HG03045 (cell line): ENCODE data around the gene KLHDC7B.

ENCODE experiments used
- ATAC-seq: cut with Tn5 transposase; IDR thresholded peaks from one replicate; pipeline ENCODE4 v1.9.1; 2021; ENCODE audit warnings: mild to moderate bottlenecking, moderate library complexity; ENCODE audit not compliant: unreplicated experiment

Gene KLHDC7B

DNA sequence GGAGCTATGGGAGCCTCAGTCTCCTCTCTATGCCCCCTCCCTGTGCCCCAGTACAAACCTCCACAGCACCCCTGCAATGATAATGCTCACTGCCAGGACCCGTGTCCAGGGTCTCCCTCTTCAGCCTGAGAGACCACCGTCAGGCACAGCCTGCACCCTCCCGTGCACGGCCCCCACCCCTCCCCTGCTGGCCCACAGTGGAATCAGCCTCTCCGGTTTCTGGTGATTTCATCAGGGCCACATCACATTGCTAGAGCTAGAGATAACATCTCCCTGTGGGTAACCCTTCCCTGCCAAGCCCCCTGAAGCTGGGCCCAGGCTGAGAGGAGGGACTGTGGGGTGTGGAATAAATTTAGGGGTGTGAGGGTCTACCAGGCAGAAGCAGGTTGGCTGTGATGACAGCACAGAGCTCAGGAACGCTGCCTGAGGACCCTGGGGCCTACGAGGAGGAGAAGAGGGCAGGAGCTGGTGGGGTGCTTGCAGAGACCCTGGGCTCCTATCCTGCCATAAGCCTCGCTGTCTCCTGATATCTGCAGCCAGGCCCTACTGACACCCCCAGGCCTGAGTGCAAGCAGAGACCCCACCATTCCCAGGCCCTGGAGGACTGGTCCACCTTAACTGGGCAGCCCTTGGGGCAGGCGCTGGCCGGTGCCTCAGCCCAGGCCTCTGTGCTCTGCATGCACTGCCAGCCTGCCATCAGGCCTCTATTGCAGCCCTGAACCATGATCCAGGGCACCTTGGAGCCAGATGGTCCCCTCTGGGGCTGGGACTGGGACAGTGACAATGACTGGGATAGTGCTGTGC is at the start of gene KLHDC7B:
Gene KLHDC7B, plus strand, starts transcription at position 378 of the 804 bp plus-strand sequence. Its CDS starts 345 bp downstream, at position 723.
- ATAC-seq: no peak

DNA sequence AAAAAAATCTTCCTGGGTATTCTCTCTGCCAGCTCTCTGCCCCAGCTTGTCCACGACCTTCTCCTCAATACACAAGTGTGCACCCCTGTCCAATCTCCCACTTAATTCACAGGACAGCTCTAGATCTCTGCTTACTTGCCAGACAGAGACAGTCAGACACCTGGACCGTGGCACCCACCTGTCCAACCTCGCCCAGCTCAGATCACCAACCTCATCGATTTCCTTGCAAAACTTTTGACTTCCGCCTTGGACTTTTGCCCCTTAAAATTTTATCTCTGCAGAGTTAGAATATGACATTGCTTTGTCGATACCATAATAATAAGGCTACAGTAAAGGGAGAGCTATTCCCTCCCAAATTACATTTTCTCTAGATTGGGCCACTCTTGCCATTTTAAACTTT is 48.6 kb upstream of the KLHDC7B start:
- ATAC-seq: no peak

DNA sequence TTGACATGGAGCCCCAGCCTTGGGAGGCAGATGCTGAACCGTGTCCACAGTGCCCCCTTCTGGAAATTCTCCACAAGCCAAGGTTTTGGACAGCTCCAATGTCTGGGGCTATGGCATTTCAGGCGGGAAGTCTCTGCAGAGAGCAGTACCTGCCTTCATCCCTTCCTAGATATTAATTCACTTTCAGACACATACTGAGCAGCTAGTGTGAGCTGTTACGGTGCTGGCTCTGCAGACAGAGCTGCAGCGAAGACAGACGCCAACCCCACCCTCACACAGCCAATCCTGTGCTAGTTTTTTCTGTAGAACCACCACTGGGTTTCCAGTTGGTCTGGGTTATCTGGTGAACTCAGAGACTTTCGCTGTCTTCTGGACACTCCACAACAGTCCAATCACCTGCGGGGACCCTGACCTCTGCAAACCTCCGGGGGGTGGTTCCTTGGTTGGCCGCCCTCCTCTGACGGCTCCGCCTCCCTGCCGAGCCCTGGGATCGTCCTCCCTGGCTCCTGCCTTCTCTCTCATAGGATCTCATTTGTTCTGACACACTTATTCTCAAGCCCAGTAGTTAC is 47.3 kb upstream of the KLHDC7B start:
- no peak for ATAC-seq

DNA sequence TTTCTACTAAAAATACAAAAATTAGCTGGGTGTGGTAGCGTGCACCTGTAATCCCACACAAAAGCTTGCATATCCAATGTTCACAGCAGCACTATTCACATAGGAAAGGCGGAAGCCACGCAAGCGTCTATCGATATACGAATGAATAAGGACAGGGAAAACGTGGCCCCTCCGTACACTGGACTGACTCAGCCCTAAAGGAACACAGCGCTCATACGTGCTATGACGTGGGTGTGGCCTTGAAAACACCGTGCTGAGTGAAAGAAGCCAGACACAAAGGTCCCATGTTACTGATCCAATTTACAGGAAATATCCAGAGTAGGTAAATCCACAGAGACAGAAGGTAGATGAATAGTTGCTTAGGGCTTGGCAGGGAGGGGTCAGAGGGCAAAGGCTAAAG is 45.2 kb upstream of the KLHDC7B start:
- ATAC-seq: no peak

DNA sequence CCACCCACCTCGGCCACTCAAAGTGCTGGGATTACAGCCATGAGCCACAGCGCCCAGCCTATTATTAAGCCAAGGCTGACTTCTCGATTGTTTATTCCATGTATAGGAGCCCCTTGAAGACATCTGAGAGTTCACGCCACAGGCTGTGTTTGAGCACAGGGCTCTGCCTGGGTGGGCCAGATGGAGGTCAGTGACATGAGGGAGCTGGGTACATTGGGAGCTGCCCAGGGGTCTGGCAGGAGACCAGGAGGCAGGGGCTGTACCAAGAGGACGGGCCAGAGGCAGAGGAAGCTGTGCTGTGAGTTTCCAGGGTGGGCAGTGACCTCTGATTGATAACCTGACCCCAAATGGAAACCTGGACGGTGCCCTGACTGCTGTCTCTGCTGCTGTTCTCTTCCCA is 43.6 kb upstream of the KLHDC7B start:
- ATAC-seq: no peak

DNA sequence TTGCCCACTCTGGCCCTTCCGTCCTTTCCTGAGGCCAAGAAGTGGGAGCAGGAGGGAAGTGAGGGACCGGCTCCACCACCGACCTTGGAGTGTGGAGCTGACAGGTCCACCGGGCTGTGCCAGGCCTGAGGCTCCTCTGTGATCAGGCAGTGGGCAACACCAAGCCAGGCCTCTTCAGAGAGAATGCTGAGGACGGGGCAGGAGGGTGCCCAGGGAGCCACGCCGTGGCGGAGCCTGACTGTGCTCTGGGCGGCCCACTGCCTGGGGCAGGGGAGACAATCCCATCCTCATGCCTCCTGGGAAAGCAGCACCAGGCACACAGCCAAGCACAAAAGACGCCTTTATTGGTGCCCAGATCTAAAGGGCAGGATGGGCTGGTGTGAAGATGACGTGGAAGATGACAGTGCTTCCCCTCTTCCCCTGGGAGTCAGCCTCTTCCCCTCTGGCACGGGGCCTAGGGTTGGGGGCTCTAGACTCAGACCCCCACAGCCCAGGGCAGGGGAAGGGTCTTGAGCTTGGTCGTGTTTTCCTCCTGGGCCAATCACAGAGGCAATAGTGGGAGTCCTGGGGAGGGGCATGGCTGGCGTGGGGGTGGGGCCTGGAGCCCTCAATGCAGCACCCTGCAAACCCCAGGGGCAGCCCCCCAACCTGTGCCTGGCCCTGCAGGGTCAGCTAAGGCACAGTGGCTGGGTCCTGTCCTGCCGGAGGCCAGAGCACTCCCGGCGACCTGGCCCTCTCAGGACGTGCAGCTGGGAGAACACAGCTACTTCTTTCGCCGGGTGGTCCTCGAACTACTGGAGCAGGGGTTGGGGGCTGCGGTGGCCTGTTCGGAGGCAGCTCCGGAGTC is 42.8 kb upstream of the KLHDC7B start:
- ATAC-seq: no peak

DNA sequence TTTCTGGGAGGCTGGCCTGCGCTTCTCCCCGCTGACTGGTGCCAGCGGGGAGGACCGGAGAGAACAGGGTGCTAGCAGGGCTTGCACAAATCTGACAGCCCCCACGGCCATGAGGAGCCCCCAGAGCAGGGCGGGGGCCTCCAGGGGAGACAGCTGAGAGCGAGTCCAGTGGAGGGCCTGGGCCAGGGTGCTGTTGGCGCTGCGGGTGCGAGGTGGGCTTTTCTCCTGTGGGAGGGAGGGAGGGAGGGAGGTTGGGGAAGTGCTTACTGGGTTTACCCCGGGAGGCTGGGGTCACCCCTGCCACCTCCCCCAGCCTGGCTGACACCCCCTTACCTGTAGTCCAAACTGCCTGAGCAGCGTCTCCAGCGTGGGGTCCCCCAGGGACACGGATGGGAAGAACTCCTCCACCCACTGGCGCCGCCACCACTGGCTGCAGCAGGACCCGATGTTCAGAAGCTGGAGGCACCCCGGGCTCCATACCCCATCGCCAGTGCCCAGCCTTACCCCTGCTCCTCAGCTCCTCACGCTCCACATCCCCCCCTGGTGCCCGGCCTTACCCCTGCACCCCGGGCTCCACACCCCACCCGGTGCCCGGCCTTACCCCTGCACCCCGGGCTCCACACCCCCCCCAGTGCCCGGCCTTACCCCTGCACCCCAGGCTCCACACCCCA is 42.1 kb upstream of the KLHDC7B start:
- ATAC-seq: no peak

DNA sequence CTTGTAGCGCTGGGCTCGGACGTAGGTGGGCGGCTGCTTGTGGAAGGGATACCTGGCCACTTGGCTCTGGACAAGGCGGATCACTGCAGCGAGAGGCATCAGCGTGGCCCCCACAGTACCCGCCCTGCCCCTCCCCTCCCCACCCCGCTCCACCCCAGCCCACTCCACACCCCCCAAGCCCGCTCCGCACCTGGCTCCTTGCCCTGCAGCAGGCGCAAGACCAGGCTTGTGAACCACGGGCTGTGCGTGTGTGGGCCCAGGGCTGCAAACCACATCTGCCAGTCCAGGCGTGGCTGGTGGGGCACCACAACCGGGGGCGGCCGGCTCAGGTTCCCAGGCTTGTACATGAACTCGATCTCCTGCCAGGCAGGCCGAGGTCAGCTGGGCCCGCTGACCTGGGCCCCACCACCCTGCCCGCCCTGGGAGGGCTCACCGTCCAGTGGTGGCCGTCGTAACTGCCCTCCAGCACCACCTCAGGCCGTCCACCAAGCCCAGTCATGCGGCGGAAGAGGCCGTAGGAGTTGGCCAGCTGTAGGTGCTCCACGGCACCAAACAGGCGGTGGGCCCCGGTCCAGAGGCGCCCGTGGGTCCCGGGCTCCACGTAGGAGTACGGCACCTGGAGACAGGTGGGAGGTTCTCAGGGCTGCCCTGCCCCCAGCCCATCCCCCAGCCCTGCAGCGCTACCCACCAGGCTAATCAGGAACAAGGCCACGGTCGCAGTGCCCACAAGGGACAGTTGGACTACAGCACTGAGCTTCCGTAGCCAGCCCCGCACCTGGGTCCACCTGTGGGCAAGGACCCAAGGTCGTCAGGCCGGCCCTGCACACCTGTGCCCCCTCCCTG is 41.1 kb upstream of the KLHDC7B start:
- ATAC-seq: no peak

DNA sequence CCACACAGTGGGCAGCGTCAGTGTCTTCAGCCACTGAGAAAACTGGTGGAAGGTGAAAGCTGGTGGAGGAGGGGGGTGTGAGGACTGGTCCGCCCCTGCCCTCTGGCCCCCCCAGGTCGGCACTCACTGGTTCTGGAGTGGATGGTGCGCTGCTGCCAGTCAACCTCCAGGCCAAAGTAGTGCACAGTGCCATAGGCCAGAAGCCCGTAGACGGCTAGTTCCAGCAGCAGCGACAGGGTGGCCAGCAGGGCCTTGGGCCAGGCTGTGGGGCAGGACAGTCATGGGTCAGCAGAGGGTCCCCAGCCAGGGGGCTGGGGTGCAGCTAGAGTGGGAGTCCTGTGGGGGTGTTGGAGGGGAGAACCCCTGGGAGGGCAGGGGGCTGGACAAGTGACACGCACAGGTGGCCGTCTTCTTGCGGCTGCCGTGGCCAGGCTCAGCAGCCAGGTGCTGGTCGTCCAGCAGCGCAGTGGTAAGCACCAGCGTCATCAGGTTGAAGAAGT is 40.4 kb upstream of the KLHDC7B start:
- ATAC-seq: no peak

DNA sequence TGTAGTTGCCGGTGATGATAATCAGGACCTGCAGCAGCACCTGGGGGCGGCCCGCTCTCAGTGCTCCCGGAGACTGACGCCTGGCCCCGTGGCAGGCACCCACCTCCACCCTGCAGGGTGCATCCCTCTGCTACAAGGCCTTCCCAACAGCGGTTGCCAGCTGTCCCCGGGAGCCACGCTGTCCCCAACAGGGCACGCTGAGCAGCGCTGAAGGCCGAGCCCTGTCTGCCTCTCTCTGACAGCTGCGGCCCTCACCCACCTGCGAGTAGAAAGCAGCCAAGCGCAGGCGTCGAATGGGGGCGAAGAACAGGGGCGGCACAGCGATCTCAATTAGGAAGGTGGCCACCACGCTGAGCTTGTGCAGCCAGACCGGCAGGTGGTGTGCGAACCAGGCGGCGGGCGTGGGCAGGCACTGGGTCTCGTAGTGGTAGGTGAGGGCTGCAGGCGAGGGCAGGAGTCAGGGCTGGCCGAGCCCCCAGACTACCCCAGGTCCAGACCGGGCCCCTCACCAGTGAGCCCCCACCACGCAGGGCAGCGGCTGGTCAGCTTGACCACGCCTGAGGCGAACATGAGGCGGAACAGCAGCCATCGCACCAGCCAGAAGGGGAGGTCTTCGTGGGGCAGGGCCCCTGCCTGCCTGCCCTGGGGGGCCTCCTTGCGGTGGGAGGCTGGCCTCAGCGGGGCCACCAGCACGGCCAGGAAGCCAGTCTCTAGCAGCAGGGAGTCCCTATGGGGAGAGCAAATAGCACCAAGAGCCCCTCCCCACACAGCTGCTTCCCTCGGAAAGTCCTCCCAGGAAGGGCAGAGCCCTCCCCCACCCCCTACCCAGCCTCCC is 39.7 kb upstream of the KLHDC7B start:
- no peak for ATAC-seq

DNA sequence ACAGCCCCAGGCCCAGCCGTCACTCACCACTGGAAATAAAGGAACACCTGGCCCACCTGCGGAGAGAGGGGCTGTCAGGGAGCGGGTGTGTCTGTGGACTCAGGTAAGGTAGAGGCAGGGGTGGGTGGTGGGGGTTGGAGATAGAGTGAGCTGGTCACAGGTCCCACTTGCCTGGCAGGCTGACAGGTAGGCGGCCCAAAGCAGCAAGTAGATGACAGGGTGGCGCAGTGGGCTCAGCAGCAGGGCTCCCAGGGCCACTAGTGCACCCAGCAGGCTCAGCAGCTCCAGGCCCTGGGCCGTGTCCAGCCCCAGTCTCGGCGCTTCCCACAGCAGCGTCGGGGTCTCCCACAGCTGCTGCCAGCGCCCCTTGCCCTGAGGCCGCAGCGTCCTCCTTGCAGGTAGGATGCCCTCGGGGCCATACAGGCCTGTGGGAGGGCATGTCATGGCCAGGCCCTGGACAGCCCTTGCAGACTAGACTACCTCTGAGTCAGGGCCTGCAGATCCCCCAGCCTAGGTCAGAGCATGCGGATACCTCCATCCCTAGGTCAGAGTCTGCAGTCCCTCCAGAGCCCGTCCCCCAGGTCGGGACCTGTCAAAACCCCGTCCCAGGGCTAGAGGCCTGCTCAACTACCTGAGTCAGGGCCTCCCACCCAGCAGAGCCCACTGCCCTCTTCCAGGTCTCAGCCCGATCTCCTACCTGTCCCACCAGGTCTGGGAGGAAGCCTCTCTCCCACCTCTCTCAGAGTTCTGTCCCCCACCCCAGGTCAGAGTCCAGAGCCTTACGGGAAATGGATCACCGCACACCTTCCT is 38.9 kb upstream of the KLHDC7B start:
- ATAC-seq: peak; percentile 4

DNA sequence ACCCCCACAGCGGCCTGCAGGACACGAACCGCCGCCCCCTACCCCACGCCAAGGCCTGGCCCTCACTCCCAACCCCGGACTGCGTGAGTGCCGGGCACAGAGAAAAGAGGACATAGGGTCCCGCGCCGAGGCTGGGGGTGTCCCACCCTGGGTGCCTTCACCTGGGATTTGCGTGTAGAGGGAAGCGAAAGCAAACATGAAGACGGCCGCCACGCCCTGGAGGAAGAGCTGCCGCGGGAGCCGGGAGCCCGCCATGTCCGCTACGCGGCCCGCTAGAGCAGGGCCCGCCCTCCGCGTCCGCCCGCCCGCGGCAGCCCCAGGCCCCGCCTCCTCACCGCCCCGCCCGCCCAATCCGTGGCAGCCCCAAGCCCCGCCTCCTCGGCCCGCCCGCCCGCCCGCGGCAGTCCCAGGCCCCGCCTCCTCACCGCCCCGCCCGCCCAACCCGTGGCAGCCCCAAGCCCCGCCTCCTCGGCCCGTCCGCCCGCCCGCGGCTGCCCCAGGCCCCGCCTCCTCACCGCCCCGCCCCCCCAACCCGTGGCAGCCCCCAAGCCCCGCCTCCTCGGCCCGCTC is 38.2 kb upstream of the KLHDC7B start, which contains the start of gene LMF2:
Gene LMF2, minus strand, starts transcription at position 282 of the 570 bp plus-strand sequence. Its CDS starts 27 bp downstream, at position 255.
- ATAC-seq: peak; percentile 44

DNA sequence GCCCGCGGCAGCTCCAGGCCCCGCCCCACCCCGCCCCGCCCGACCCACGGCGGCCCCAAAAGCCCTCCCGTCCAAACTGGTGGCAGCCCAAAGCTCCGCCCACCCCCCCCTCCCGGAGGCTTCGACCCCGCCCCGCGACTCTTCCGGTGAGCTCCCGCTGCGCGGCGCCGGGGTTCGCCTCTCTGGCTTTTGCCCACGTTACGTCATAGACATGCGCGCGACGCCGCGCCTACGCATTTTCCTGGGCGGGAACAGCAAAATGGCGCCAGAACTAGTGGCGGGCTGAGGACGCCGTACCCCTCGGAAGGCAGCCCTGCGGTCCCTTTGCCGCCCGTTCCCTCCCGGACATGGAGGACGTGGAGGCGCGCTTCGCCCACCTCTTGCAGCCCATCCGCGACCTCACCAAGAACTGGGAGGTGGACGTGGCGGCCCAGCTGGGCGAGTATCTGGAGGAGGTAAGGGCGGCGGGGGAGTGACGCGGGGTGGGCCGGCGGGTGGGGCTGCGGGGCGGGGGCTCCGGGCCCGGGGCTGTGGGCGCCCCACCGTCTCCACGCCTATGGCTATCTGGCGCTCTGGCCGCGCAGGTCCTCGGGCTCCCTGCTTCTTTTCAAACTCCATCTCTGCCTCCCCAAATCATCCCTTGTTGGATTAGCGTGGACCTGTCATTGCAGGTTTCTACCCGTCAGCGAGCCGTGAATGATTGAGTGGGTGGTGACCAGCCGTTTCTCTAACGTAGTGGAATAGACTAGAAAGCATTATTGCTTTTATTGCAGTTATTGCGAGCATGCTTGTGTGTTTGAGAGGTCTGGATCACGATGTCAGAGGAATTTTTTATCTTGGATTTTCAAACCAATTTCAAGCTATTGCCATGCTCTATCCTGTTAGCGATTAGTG is 37.5 kb upstream of the KLHDC7B start, which contains the start of gene NCAPH2:
Gene NCAPH2, plus strand, starts transcription at position 234 of the 894 bp plus-strand sequence. Its CDS starts 114 bp downstream, at position 348.
- ATAC-seq: peak; percentile 62

DNA sequence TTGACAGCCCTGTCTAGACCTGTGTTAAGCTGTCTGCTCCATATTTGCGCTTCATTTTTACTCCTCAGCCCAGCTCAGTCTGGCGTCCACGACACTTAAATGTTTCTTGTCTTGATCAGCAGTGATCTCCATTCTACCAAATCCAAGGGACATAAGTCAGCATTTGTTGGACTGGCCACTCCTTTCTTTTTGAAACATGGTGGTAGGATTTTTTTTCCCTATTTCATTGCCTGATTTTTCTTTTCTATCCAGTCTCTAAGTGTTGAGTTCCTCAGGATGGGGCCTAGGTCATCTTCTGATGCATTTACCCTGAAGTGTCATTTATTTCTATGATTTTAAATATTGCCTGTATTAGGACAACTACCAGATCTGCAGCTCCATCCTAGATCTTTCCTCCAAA is 36.8 kb upstream of the KLHDC7B start:
- ATAC-seq: no peak

DNA sequence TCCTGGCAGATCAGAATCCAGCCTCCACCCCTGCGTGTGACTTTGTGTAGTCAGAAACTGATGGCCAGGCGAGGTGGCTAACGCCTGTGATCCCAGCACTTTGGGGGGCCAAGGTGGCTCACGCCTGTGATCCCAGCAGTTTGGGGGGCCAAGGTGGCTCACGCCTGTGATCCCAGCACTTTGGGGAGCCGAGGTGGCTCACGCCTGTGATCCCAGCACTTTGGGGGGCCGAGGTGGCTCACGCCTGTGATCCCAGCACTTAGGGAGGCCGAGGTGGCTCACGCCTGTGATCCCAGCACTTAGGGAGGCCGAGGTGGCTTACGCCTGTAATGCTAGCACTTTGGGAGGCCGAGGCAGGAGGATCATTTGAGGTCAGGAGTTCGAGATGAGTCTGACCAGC is 32.5 kb upstream of the KLHDC7B start:
- no peak for ATAC-seq

DNA sequence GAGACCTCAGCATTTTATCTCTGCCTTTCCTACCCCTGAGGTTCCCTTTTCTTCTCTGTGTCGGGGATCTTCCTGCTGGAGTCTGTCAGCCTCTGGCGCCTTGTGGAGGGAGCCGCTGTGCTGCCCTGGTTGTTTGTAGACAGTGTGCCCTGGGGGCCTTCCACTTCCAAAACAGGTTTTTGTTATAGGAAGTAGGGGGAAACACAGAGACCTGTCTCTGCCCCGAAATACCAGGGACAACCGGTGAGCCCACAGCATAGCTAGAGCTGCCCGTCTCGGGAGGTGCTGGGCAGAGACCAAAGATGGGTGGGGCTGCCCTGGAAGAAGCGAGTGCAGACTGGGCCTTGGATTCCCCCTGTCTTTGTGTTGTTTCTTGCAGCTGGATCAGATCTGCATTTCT is 29.6 kb upstream of the KLHDC7B start:
- no peak for ATAC-seq

DNA sequence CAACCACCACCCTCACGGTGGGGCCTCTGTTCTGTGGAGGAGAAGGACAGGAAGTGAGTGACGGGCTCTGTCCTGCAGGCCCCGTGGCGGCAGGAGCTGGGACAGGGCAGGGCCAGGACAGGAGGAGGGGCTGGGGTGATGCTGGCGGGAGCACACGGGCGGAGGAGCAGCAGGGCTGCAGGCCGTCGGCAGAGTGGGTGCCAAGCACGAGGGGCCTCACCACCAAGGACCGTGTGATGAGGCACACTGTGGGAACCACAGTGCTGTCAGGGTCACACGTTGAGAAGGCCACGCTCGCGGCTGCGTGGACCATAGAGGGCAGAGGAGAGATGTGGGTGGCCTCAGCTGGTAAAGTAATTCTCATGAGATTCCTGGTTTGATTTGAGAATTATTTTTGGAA is 28.8 kb upstream of the KLHDC7B start:
- ATAC-seq: no peak
